Right ventricle myocardium inferior (tissue), 1 donor: Measurements from ENCODE around the gene MAP3K20. TPM values are rescaled to one million over a fixed set of nuclear protein-coding genes. Genes with fewer than 3 reads are reported as not detected.
"Not testable (repeated sequence)": the region's sequence is repeated elsewhere in the genome, so short reads cannot be mapped to it uniquely, and the experiment has no call there.

ENCODE experiments used
- ATAC-seq: fragments of 200-7000 bp; cut with Tn5 transposase; one replicate; pipeline ENCODE4 v1.9.1; 2020; ENCODE audit warnings: mild to moderate bottlenecking, moderate library complexity
- DNase-seq: peaks from one replicate; pipeline ENCODE4 v3.0.0; 2021; ENCODE audit errors: missing footprints
- intact Hi-C: fragments of 100-400 bp; cut with DNase I; formaldehyde crosslinking; loops from one replicate; pipeline ENCODE4 v1.11.0; 2022
- total RNA-seq: library from RNA; stranded (reverse); fragmentation: NEBNext Ultra II Directional; extraction: Animal tissue kit (Norgen Biotek cat#: 25700); gene quantifications from one replicate; pipeline ENCODE4 v1.2.1, GENCODE V29; 2021
- donor health status: DM: no; HTN: yes; CAD: no; lungs with severe emphysema.

Gene MAP3K20
- total RNA-seq, 1 donor from 2014 or later: 435 TPM

DNA sequence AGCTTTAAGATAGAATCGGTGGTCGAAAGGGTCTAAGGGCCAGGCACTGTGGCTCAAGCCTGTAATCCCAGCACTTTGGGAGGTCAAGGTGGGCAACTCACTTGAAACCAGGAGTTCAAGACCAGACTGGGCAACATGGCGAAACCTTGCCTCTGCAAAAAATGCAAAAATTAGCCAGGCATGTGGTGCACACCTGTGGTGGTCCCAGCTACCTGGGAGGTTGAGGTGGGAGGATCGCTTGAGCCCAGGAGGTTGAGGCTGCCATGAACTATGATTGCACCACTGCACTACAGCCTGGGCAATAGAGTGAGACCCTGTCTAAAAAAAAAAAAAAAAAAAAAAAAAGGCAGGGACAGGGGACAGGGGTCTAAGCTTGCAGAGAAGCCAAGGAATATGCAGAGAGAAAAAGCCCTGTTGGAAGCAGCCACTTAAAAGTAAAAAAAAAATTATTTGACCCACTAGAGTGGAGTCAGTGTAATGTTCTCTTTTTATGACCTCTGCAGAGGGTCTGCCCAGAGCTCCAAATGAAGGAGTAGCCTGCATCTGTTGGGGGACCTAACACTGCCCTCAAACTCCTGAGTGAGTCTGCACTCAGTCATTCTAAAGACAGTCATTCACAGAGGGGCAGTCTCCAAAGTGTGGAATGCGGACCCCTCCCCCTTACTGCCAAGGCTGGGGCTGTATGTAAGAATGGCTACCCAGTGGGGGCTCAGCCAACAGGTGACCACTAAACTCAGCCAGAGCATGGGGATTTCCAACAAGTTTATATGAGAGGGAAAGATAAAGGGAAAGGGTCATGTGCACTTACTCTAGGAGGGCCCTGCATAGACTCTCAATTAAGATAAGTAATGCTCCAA is 160.5 kb downstream of the MAP3K20 start:
- DNase-seq (no peak), ATAC-seq (no peak)
- intact Hi-C loops: no loop called here

DNA sequence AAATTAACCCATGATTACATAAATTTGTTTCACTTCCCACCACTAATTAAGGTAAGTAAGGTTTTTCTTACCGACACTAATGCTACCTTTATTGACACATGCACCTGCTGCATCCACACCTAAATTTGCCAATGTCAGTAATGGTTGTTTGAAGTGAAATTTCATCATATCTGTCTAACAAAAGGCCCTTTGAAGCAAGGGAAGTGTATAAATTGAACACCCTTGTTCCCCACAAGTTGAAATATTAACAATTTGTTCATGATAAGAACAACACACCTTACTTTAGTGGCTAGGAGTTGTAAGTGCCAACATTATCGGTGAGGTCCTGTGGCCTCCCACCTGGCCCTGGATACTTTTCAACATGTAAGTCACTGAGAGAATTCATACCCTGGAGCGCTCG is 162.7 kb downstream of the MAP3K20 start:
- intact Hi-C loops: no loop called here
- ATAC-seq (no peak), DNase-seq (no peak)

DNA sequence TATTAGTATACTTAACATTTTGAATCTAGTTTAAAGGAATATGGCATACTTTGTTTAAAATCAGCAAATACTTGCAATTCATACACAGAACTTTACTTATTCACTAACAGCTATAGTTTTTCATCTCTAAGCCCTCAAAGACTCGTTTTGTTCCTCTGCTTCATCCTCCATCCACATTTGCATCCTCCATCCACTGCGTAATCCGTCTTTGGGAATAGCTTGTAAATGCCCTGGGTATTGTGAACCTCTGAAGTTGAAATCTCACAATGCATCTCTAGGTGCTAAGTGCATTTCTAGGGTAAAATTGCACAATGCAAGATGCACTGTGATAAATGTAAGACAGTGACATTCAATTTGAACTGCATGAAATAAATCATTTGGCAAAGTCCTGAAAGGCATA is 163.2 kb downstream of the MAP3K20 start:
- DNase-seq (no peak), ATAC-seq (no peak)
- intact Hi-C loops: no loop called here

DNA sequence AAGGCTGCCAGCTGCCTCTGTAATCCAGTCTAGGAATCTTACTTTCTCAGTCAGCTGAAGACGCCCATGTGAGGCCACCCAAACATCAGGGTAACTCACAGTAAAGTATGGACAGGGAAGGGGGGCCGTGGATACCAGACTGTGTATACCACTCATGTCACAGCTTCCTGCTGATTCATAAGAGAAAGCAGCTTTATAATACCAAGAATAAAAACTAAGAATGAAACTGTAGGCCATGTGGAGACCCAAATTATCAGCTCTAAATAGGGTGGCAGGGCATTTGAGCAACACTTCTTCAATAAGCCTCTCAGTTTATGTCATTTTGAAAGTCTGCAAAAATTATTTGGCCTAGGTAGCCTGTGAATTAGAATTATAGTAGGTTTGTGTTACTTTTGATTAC is 164.0 kb downstream of the MAP3K20 start:
- intact Hi-C loops: no loop called here
- DNase-seq: no peak
- no peak for ATAC-seq

DNA sequence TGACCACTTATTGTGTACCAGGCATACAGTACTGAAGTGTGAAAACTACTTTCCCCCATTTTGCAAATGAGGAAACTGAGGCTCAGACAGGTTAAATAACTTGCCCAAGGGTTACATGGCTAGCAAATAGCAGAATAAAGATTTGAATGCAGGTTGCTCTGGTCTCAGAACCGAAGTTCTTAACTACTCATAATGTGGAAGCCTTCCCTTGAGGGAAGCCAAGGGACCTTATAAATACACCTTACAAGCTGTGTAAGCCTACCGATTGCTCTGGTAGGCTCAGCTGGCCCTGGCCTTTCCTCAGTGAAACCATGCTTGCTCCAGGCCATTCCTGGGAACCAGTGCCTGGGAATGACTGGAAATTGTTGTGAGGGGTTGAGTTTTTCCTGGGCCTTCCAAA is 164.4 kb downstream of the MAP3K20 start:
- no peak for ATAC-seq
- no peak for DNase-seq
- intact Hi-C loops: no loop called here

DNA sequence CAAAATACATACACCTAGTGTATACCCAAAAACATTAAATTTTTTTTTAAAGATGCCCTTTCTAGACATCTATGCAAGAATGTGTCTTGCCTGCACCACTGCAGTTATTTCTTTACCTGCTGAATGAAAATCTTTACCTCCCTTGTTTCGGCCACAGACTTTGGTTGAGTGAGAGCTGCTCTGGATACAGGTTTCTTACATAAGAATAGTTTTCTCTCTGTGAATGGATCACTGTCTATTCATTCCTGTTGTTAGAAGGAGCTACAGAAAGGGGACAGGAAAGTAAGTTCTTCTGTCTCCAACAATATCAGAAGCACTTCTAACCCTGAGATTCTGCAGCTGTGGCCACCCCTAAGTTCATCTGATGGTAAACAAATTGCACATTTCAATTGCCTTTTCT is 166.0 kb downstream of the MAP3K20 start:
- ATAC-seq (no peak), DNase-seq (no peak)
- intact Hi-C loops: no loop called here

DNA sequence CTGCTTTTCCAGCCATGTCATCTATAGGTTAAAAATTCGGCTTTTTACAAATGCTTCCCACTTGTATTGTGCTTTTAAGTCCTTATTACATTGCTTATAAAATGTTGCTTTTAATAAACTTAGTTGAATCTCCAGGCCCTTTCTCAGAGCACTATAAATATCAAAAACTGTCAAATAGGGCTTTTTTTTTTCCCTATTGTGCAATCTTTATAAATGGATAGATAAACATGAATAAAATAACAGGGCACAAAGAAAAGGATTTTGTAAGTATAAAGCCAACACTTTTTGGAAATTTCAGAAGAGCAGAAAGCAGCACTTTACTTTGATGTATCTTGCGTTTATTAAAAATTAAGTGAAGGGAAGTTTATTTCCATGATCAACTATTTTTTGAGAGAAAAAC is 171.5 kb downstream of the MAP3K20 start:
- ATAC-seq (no peak), DNase-seq (no peak)
- intact Hi-C loops: no loop called here

DNA sequence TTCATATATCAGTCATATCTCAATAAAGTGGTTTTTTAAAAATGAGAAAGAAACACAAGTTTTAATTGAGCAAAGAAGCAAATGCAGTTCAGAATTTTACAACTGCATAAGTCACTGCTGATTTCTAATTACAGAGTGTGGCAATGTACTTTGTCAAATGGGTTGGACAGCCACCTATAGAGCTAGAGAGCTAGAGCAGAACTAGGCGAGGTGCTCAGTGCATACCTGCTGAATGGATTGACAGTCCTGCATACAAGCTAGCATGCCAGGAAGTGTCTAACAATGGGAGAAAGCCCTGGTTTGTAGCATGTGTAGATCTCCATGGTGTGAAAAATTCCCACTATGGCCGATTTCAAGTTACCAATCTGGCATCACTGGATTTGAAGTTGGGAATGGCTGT is 172.7 kb downstream of the MAP3K20 start:
- no peak for ATAC-seq
- intact Hi-C loops: no loop called here
- DNase-seq: no peak

DNA sequence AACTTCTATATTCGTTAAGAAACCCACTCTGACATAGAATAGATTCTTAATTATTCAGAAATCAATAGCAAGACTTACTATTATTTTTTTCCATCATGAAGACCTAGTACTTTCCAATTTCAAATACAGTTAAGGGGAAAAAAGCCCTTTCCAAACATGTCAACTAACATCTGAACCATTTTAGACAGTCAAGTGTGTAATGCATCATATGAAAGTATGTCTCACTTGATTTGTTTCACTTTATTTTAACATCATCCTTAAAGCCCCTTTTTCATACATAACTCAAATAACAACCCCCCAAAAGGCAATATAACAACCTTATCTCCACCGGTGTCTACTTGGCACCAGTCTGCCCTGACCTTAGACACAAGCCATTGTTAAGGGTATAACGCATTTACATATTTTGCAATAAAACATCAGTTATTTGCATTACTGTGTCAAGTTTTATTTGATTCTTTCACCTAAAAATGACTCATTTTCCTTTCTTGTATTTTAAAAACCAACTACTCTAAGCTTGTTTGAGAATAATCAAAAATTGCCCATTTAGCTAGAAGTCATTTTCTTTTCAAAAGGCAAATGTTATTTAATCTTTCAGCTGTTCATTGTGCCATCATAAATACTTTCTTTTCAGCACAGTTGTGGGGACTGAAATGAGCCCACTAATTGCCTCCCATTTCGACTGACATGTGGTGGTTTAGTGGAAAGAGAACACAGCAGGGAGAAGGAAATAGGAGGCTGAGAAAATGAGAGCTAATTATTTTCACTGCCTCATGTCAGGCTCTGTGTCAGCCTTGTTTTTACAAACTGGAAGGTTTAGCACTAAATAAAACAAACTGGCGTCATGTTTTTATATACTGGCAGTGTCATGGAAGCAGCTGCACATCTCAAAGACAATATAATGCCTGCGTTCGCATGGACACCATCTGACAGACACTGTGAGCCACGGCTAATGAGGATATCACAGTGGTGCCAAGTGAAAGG is 174.3 kb downstream of the MAP3K20 start:
- DNase-seq: no peak
- no peak for ATAC-seq
- intact Hi-C loops: no loop called here

DNA sequence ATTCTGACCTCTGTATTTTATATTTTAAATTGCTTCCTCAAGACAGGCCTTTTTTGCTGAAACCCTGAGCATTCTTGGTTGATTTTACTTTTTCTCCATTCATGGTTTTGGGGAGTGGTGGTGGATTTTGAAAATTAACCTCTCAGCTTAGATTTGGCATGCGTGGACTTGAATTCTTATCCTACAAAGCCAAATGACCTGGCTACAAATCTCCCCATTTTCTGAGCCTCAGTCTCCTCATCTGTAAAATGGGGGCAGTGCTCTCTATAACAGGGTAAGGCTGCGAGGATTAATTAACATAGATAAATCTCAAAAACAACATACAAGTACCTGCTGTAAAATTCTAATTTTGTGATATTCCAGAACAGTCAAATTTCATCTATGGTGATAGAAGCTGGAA is 175.6 kb downstream of the MAP3K20 start:
- DNase-seq (no peak), ATAC-seq (no peak)
- intact Hi-C loops: no loop called here

DNA sequence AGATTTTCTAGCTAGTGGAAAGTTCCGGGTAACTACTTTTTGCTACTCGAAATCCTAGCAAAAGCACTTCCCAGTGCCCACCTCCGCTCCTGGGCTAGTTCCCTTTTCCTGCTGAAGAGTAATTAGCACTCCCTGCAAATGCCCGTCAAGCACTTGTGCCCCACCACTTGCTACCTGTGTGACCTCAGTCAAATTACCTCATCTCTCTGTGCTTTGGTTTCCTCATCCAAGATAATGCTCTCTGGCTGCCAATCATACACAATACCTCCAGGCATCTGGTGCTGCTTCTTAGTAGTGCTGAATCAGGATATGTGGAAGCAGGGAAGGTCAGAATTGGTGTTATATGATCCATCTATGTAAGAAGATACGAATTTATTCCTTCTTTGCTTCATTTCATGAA is 176.9 kb downstream of the MAP3K20 start:
- DNase-seq: no peak
- no peak for ATAC-seq
- intact Hi-C loops: no loop called here

DNA sequence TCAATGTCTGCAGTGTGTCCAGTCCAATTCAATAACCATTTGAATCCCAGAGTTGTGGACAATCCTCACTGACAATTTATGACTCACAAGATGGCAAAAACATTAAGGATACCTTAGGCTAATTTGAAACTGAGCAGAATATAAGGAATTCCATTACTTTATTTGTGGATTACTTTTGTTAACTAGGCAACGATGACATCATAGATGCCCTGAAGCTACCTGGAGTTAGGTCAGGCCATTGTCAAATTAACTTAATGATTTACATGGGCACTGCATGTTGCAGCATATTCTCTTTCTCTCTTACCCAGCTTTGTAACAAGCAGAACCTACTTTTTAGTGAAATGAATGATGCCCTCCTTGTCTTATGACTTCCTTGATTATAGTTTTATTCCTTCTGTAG is 179.0 kb downstream of the MAP3K20 start:
- DNase-seq (no peak), ATAC-seq (no peak)
- intact Hi-C loops: no loop called here

DNA sequence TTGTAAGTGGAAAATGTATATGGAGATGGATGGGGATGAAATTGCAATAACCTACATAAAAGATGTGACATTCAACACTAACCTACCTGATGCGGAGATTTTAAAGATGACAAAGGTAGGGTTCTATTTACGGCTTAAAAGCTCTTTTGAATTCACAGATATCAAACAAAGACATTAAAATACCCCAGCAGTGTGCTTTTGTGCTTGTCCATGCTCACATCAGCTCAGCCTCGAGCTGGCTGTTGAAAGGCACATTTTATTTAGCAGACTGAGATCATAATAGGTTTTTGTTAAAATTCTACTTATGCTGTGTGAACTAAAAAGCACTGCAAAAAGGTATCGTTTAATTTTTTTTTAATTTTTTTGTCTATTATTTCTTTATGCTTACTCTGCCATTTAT is 183.1 kb downstream of the MAP3K20 start:
- ATAC-seq (no peak), DNase-seq (no peak)
- intact Hi-C loops: no loop called here

DNA sequence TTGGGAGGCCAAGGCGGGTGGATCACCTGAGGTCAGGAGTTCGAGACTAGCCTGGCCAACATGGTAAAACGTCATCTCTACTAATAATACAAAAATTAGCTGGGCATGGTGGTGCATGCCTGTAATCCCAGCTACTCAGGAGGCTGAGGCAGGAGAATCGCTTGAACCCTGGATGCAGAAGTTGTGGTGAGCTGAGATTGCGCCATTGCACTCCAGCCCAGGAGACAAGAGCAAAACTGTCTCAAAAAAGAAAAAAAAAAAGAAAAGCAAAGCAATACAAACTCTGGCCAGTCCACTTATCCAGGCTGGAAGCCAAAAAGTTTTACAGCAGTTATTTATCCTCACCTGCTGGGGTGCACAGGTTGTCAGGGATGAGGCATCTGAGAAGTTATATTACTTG is 186.7 kb downstream of the MAP3K20 start:
- DNase-seq: not testable (repeated sequence)

DNA sequence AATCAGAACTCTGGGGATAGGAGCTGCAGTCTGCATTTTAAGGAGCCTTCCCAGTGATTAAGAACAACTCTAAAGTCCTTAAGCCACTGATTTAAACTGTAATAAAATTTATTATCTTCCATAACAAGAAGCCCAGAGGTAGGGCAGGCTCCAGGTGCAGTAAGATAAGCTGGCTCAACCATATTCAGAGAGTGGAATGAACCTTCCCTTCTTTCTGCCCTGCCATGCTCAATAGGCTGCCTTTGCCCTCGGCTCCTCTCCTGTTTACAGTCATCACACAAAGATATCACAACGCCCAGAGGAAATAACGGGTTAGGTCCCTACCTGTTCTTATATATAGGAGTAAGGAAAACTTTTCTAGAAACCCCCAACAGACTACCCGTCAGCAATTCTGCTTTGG is 188.5 kb downstream of the MAP3K20 start:
- no peak for DNase-seq
- no peak for ATAC-seq
- intact Hi-C loops: no loop called here

More for the DNA sequence above, 186.7 kb downstream of the MAP3K20 start:
- ATAC-seq, intact Hi-C loops: not testable (repeated sequence)

DNA sequence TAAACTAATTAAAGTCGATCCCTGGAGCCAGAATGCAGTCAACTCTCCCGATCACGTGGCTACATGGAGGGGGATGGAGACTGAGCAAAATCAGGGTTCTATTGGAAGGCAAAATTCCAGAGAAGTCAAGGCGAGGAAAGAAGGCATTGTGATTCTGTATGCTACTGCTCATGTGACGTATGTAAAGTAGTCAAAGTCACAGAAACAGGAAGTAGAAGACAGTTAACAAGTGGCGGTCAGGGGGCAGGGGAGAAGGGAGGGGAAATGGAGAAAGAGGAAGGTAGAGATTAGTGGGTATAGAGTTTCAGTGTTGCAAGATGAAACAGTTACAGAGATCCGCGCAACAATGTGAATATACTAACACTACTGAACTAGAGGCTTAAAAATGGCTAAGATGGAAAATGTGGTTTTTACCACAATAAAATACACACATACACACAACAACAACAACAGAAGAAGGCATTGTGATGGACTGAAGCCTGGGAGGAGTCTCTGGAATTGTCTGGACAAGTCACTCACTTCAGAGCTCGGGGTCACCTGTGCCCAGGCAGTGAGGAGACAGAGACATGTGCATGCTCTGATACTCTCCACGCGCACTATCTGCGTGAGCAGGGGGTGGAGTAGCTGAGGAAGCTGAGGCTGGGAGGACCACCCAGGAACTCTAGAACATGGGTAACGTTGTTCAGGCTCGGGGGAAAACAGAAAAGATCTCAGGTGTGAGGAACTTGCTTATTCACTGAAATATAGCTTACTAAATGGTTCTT is 189.1 kb downstream of the MAP3K20 start:
- DNase-seq (no peak), ATAC-seq (peak; percentile 60)
- intact Hi-C loops: no loop called here

DNA sequence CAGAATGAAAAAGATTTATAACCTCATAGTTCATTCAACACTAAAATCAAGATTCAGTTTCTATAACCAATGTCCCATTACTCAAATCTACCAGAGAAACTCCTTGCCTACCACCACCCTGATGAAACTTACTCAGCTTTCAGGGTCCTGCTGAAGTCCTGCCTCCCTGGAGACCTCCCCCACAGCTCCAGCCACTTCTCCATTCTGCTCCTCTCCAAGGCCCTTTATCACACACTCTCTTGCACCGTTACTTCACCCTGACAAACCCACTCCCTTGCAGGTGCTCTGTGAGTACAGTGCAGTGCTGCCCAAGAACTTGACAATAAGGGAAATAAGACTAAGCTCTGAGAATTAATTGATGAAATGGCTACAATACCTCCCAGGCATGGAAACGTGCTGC is 195.5 kb downstream of the MAP3K20 start:
- no peak for DNase-seq
- intact Hi-C loops: no loop called here
- no peak for ATAC-seq

DNA sequence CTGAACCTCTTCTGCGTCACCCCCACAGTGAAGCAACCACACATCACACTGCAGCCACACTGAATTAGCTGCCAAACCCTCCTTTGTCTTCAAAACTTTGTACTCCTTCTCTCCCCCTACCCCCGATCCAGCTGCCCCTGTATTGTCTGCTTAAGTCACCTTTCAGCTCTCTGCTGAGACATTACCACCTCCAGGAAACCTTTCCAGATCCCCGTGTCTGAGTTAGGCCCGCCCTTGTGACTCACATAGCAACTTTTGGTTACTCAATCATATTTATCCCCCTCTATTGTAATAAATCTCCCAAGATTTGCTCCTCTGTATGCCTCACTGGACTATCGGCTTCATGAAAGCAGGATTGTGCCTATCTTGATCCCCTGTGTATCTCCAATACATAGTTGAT is 196.2 kb downstream of the MAP3K20 start:
- intact Hi-C loops: no loop called here
- ATAC-seq: no peak

DNA sequence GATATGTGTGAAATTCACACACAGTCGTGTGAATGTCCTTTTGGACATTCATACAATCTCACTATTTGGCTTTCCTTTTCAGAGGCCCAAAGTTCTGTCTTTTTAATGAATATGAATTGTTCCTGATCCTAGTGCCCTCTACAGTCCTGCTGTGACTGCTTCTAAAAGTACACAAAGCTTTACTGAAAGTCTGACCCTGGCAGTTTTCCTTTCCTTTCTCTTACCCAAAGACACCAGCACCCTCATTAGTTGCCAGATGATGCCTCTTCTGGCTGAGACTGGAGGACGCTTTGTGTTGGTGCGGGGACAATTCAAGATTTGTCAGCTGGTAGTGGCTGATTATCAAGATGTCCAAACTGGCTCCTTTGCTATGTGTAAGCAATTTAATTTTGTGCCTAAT is 197.2 kb downstream of the MAP3K20 start:
- DNase-seq: no peak
- intact Hi-C loops: no loop called here
- ATAC-seq: no peak

More for the DNA sequence above, 196.2 kb downstream of the MAP3K20 start:
- DNase-seq: no peak
